ENCODE data around the gene PTP4A2.

DNA sequence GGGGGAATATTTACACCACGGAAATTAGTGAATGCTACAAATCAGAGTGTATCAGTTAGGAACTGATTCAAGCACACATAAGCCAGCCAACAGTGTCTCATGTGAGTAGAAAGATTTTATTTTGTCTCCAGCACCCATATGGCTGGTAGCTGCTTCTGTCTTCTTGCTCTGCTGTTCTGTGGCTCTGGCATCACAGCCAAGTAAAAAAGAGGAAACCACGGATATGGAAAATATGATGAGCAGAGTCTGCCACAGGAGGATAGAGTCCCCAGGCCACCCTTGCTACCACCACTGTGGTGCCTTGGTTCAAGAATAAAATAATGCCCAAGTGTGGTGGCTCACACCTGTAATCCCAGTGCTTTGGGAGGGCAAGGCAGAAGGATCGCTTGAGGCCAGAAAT is 68.7 kb downstream of the PTP4A2 start:
- TF ChIP-seq, protein P1, sequence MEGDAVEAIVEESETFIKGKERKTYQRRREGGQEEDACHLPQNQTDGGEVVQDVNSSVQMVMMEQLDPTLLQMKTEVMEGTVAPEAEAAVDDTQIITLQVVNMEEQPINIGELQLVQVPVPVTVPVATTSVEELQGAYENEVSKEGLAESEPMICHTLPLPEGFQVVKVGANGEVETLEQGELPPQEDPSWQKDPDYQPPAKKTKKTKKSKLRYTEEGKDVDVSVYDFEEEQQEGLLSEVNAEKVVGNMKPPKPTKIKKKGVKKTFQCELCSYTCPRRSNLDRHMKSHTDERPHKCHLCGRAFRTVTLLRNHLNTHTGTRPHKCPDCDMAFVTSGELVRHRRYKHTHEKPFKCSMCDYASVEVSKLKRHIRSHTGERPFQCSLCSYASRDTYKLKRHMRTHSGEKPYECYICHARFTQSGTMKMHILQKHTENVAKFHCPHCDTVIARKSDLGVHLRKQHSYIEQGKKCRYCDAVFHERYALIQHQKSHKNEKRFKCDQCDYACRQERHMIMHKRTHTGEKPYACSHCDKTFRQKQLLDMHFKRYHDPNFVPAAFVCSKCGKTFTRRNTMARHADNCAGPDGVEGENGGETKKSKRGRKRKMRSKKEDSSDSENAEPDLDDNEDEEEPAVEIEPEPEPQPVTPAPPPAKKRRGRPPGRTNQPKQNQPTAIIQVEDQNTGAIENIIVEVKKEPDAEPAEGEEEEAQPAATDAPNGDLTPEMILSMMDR (IDR thresholded peaks at IDR 0.05; ENCODE audit: low read depth, low read length): no peak
- TF ChIP-seq, protein P2, sequence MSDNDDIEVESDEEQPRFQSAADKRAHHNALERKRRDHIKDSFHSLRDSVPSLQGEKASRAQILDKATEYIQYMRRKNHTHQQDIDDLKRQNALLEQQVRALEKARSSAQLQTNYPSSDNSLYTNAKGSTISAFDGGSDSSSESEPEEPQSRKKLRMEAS (IDR thresholded peaks at IDR 0.05; ENCODE audit: low read depth, low read length): no peak
